Smooth muscle cell (in vitro differentiated cells): ENCODE results near the gene PCSK5. TPM values are rescaled to one million over a fixed set of nuclear protein-coding genes. Genes with fewer than 3 reads are reported as not detected.

ENCODE experiments used
- DNase-seq: peaks from one replicate; lab custom pipeline; 2025; ENCODE audit not compliant: unreplicated experiment; lab: John Stamatoyannopoulos, UW
- H2AFZ ChIP-seq: fragments of 200-600 bp; sonication (generic); 2 replicates; pipeline ENCODE4 v1.6.0; 2016; ENCODE audit warnings: antibody characterized with exemption, low read depth, mild to moderate bottlenecking
- H3F3A ChIP-seq: fragments of 200-600 bp; sonication (generic); 2 replicates; pipeline ENCODE4 v1.6.0; 2017; ENCODE audit warnings: antibody characterized with exemption, low read depth
- H3K27ac ChIP-seq: fragments of 200-600 bp; sonication (generic); 2 replicates; pipeline ENCODE4 v1.5.1; 2016; ENCODE audit warnings: low read depth, mild to moderate bottlenecking
- H3K27me3 ChIP-seq: fragments of 200-600 bp; sonication (generic); 2 replicates; pipeline ENCODE4 v1.6.1; 2016; ENCODE audit warnings: low read depth, mild to moderate bottlenecking
- H3K36me3 ChIP-seq: fragments of 200-600 bp; sonication (generic); 2 replicates; pipeline ENCODE4 v1.5.1; 2016; ENCODE audit warnings: low read depth
- H3K4me1 ChIP-seq: fragments of 200-600 bp; sonication (generic); 2 replicates; pipeline ENCODE4 v1.5.1; 2016; ENCODE audit warnings: low read depth
- H3K4me2 ChIP-seq: fragments of 200-600 bp; sonication (generic); 2 replicates; pipeline ENCODE4 v1.6.0; 2016; ENCODE audit warnings: mild to moderate bottlenecking
- H3K4me3 ChIP-seq: fragments of 200-600 bp; sonication (generic); 2 replicates; pipeline ENCODE4 v1.5.1; 2016; ENCODE audit warnings: mild to moderate bottlenecking
- H3K79me2 ChIP-seq: fragments of 200-600 bp; sonication (generic); 2 replicates; pipeline ENCODE4 v1.6.0; 2016; ENCODE audit warnings: low read depth, mild to moderate bottlenecking
- H3K9ac ChIP-seq: fragments of 200-600 bp; sonication (generic); 2 replicates; pipeline ENCODE4 v1.6.0; 2016; ENCODE audit warnings: low read depth
- H3K9me3 ChIP-seq: fragments of 200-600 bp; sonication (generic); replicated peaks from 2 replicates; pipeline ENCODE4 v1.5.1; 2016; ENCODE audit warnings: low read depth
- H4K20me1 ChIP-seq: fragments of 200-600 bp; sonication (generic); 2 replicates; pipeline ENCODE4 v1.6.0; 2016; ENCODE audit warnings: low read depth
- WGBS: methylation state at CpG from one replicate; pipeline ENCODE4 v1.1.7; 2016; ENCODE audit warnings: low lambda C conversion rate; 5-methylcytosine and 5-hydroxymethylcytosine counted together
- polyA plus RNA-seq: library from polyadenylated mRNA; unstranded; fragments of >200 nt; fragmentation: Nextera tagmentation; extraction: Ambion mirVana; gene quantifications from 2 replicates; pipeline ENCODE4 v1.2.1, GENCODE V29; 2016
- total RNA-seq: library from RNA; depleted of rRNA; stranded (reverse); fragments of >200 nt; gene quantifications from 2 replicates; pipeline ENCODE4 v1.2.3, GENCODE V29; 2014
- TF ChIP-seq, protein P1 (sequence below): fragments of 200-600 bp; sonication (generic); IDR thresholded peaks from 2 replicates; pipeline ENCODE4 v1.5.1; 2017; ENCODE audit warnings: borderline replicate concordance, mild to moderate bottlenecking, antibody characterized with exemption; ENCODE audit not compliant: insufficient read depth, poor library complexity, severe bottlenecking

PCSK5 gene
- total and polyA plus RNA-seq, 2 experiments from 2014 or later, result 2.3 to 2.8 TPM

DNA sequence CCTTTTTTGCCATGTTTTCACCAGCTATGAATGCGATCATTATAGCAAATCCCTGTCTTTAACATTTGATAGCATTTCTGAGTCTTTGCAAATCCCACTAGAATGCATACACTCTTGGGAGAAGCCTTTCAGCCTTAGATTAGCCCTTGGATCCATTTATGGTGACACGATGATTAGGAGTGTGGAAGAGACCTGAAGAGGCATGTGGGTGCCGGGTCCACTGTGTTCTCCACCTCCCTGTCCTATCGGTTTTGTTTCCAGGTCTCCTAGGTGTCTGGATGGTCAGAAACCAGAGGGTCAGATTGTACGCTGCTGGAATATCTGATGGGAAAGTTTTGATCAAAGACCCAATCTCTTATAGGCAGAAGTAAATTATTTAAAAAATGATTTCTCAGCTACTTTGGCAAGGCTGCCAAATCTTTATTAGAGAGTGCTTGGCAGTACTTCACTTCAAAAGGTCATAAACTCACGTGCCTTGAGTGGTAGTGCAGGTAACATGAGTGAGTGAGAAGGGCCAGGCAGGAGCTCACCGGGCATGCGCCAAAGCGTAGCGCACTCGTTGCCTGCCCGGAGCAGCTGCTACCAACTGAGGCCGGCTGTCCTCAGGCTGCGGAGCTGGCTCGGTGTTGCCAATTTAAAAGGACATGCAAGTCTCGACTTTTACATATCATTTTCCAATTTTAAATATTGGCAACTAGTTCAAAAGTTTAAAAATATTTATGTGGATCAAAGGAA is 51.3 kb downstream of the PCSK5 start:
- H3K9ac ChIP-seq, result no peak overlapping the region
- H4K20me1 ChIP-seq, result no peaks in the 10 kb centered on the region
- 84% methylated on average over 16 of the region's 16 CpGs for WGBS
- H3F3A ChIP-seq, result no peaks in the 10 kb centered on the region
- no peaks in the 10 kb centered on the region for H3K79me2 ChIP-seq
- TF ChIP-seq, protein P1, sequence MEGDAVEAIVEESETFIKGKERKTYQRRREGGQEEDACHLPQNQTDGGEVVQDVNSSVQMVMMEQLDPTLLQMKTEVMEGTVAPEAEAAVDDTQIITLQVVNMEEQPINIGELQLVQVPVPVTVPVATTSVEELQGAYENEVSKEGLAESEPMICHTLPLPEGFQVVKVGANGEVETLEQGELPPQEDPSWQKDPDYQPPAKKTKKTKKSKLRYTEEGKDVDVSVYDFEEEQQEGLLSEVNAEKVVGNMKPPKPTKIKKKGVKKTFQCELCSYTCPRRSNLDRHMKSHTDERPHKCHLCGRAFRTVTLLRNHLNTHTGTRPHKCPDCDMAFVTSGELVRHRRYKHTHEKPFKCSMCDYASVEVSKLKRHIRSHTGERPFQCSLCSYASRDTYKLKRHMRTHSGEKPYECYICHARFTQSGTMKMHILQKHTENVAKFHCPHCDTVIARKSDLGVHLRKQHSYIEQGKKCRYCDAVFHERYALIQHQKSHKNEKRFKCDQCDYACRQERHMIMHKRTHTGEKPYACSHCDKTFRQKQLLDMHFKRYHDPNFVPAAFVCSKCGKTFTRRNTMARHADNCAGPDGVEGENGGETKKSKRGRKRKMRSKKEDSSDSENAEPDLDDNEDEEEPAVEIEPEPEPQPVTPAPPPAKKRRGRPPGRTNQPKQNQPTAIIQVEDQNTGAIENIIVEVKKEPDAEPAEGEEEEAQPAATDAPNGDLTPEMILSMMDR, result no peak
- no peaks in the 10 kb centered on the region for H3K36me3 ChIP-seq
- no peaks in the 10 kb centered on the region for H3K27me3 ChIP-seq
- no peak overlapping the region for H2AFZ ChIP-seq
- H3K4me2 ChIP-seq, result no peak overlapping the region
- no peaks in the 10 kb centered on the region for H3K4me1 ChIP-seq
- DNase-seq, result no peak
- H3K9me3 ChIP-seq, result no peaks in the 10 kb centered on the region
- H3K4me3 ChIP-seq, result no peak overlapping the region
- H3K27ac ChIP-seq, result no peak overlapping the region

DNA sequence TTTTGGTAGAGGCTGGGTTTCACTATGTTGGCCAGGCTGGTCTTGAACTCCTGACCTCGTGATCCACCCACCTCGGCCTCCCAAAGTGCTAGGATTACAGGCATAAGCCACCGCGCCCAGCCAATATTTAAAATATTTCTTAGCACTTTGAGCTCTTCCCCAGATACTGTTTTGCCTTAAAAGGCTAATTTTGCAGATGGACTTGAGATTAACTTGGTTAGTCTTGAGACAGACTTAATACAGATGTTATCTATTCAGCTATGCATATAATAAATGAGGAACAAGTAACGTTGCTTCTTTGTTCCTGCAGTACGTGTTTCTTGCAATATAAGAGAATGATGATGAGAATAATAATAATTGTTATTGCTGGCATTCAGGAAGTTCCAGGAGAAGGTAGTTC is 56.3 kb downstream of the PCSK5 start:
- Histone ChIP-seq H2AFZ (no peak overlapping the region), H3K27me3 (no peaks in the 10 kb centered on the region), H3K4me3 (no peak overlapping the region), H3K9me3 (no peaks in the 10 kb centered on the region), H3K4me1 (no peaks in the 10 kb centered on the region), H4K20me1 (no peaks in the 10 kb centered on the region), H3K27ac (no peak overlapping the region), H3K4me2 (no peak overlapping the region), H3K79me2 (no peaks in the 10 kb centered on the region), H3K9ac (no peak overlapping the region), H3K36me3 (no peaks in the 10 kb centered on the region), H3F3A (no peaks in the 10 kb centered on the region)
- TF ChIP-seq, protein P1, result no peak
- DNase-seq, result no peak
- 85% methylated on average over 6 of the region's 6 CpGs for WGBS

DNA sequence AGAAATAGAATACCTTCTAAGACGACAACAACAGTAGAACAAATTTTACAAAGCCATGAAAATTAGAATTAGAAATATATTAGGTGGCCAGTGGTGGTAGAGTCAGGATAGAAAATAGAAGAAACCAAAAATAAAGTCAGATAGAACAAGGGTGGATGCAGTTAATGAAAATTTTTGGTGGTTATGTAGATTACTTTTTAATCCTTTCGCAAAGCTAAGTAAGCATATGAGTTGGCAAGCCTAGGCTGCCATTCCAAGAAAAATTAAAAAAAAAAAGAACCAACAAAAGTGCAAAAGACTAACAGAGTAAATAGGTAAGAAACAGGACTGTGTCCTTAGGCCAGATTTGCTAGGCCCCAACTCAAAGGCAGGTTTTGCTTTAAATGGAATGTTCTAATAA is 56.8 kb downstream of the PCSK5 start:
- Histone ChIP-seq H2AFZ (no peak overlapping the region), H3K9me3 (no peaks in the 10 kb centered on the region), H3K27me3 (no peaks in the 10 kb centered on the region), H3K4me1 (no peaks in the 10 kb centered on the region), H3F3A (no peaks in the 10 kb centered on the region), H3K9ac (no peak overlapping the region), H3K4me2 (no peak overlapping the region), H3K36me3 (no peaks in the 10 kb centered on the region), H3K27ac (no peak overlapping the region), H3K4me3 (no peak overlapping the region), H3K79me2 (no peaks in the 10 kb centered on the region), H4K20me1 (no peaks in the 10 kb centered on the region)
- no peak for DNase-seq
- 95% methylated on average over 2 of the region's 2 CpGs for WGBS
- TF ChIP-seq, protein P1, result no peak

DNA sequence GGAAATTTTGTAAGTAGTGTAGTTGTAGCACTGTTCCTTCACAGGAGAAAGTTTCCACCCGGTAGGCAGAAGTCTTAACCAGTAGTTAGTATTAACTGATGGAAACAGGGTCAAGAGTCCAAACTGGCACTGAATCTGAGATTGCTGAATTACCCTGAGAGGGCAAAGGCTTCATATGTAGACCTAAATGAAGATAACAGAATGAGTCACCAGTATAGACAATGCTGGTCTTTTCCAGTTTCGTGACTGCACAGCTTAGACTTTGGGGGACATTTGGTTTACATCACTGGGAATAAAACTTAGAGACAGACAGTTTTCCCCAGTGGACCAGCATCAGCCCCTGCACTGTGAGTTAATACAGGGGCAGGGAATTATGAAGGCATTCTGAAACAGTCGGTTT is 60.5 kb downstream of the PCSK5 start:
- Histone ChIP-seq H3K9me3 (no peaks in the 10 kb centered on the region), H3K4me2 (no peak overlapping the region), H3K79me2 (no peaks in the 10 kb centered on the region), H4K20me1 (no peaks in the 10 kb centered on the region), H3K27ac (no peak overlapping the region), H3K9ac (no peak overlapping the region), H3K4me3 (no peak overlapping the region), H3K36me3 (no peaks in the 10 kb centered on the region), H3K4me1 (peaks cover 5% of the 10 kb centered on the region), H2AFZ (no peak overlapping the region), H3K27me3 (no peaks in the 10 kb centered on the region), H3F3A (no peaks in the 10 kb centered on the region)
- TF ChIP-seq, protein P1, result no peak
- WGBS, result 30% methylated on average over 3 of the region's 3 CpGs
- DNase-seq, result no peak
